Fibroblast of the aortic adventitia (primary cell): ENCODE measurements around the gene KRTAP4-8. TPM values are rescaled to one million over a fixed set of nuclear protein-coding genes. Genes with fewer than 3 reads are reported as not detected.
"Not testable (repeated sequence)": the region's sequence is repeated elsewhere in the genome, so short reads cannot be mapped to it uniquely, and the experiment has no call there.

Source experiments
- DNase-seq: peaks from one replicate; pipeline ENCODE4 v3.0.0-alpha.2; 2010; ENCODE audit warnings: low read depth
- H3K4me3 ChIP-seq: 2 replicates; pipeline ENCODE4 v1.5.1; 2011; ENCODE audit warnings: low read depth, mild to moderate bottlenecking, control low read depth, low read length, moderate library complexity
- total RNA-seq: library from RNA; depleted of rRNA; stranded (reverse); fragments of >200 nt; gene quantifications from 2 replicates; pipeline ENCODE4 v1.2.3, GENCODE V29; 2012; ENCODE audit warnings: low replicate concordance
- TF ChIP-seq, protein P1 (sequence below): IDR thresholded peaks from 2 replicates; pipeline ENCODE4 v1.5.1; 2011; ENCODE audit warnings: mild to moderate bottlenecking, low read length, control low read depth, inconsistent platforms; ENCODE audit not compliant: insufficient read depth

Gene KRTAP4-8
- total RNA-seq, 1 donor: not detected

GRCh38 chr17:41118721-41119120 lies 20.8 kb upstream of the KRTAP4-8 start:
- no peak for DNase-seq
- TF ChIP-seq, protein P1, sequence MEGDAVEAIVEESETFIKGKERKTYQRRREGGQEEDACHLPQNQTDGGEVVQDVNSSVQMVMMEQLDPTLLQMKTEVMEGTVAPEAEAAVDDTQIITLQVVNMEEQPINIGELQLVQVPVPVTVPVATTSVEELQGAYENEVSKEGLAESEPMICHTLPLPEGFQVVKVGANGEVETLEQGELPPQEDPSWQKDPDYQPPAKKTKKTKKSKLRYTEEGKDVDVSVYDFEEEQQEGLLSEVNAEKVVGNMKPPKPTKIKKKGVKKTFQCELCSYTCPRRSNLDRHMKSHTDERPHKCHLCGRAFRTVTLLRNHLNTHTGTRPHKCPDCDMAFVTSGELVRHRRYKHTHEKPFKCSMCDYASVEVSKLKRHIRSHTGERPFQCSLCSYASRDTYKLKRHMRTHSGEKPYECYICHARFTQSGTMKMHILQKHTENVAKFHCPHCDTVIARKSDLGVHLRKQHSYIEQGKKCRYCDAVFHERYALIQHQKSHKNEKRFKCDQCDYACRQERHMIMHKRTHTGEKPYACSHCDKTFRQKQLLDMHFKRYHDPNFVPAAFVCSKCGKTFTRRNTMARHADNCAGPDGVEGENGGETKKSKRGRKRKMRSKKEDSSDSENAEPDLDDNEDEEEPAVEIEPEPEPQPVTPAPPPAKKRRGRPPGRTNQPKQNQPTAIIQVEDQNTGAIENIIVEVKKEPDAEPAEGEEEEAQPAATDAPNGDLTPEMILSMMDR: no peak
- H3K4me3 ChIP-seq: no peak overlapping the region

DNA sequence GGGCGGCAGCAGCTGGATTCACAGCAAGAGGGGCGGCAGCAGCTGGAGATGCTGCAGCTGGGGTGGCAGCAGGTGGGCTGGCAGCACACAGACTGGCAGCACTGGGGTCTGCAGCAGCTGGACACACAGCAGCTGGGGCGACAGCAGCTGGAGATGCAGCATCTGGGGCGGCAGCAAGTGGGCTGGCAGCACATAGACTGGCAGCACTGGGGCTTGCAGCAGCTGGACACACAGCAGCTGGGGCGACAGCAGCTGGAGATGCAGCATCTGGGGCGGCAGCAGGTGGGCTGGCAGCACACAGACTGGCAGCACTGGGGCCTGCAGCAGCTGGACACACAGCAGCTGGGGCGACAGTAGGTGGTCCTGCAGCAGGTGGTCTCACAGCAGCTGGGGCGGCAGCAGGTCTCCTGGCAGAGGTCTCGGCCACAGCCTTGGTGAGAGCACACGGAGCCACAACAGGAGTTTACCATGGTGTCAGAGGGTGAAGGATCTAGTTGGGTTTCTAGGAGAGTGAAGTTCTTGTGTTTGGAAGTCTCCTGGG lies 20.0 kb upstream of the KRTAP4-8 start, which contains the start of gene KRTAP4-11:
Gene KRTAP4-11 (minus strand): TSS at position 528 of the 541 bp plus-strand sequence. CDS start 58 bp downstream, at position 470.
- not testable (repeated sequence) for H3K4me3 ChIP-seq, DNase-seq

GRCh38 chr17:41116297-41116696 lies 18.4 kb upstream of the KRTAP4-8 start:
- TF ChIP-seq, protein P1: no peak
- no peak overlapping the region for H3K4me3 ChIP-seq
- no peak for DNase-seq

DNA sequence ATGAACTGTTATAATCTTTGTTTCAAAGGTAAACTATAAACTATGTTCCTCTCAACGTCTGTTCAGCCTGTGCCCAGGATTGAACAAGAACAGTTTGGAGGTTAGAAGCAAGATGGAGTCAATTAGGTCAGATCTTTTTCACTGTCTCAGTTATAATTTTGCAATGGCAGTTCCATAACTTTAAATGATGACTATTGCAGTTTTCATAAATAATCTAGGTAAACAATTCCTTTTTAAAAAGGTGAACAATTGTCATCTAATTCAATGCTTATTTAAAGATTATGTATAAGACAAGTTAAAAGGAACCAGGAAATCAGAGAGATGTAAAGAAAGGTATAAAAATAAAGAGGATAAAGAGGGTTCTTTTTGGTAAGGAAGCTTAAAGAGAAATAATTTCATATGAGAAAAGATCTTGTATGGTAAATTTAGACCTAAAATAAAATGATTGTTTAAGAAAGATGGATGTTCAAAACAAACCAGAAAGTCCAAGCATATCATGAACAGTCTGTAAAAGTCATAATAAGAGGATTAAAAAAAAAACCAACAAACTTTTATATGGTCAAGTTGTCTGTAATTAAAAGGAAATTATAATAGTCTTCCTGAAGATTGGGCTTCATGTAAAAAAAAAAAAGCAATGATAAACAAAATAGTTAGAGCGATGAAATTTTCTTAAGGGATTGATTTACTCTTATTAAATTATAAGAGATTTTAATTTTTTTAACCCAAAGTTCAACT lies 13.4 kb upstream of the KRTAP4-8 start:
- TF ChIP-seq, protein P1: no peak
- H3K4me3 ChIP-seq: no peak overlapping the region
- no peak for DNase-seq

DNA sequence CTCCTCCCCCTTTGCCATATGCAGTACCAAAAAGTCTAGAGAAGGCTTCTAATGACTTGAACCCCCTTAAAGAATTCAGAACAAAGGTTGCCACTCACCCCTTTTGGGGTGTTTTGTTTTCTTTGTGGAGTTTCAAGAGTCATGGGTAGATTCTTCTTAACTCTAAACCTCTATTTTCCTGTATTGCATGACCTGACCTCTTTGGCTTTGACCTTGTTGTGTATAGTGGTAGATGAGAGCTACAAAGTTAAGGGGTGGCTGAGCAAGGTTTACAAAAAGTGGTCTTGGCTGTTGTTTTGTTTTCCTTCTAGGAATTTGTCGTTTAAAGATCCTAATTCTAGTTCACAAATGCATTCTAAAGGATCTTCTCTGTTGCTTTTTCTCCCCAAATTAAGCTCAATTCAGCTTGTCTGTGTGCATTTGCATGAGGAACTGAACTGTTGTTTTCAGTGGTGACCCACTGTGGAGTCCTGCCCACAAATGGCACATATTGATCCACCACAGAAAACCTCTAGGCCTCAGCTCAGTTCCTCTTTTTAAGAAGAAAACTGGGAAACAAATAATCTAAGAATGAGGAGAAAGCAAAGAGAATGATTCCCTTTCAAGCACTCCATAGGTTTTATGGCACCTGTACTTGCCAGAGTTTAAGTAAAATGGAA lies 10.9 kb upstream of the KRTAP4-8 start:
- H3K4me3 ChIP-seq, DNase-seq: not testable (repeated sequence)

GRCh38 chr17:41107941-41108450 lies 10.1 kb upstream of the KRTAP4-8 start:
- DNase-seq: peak; percentile 11
- TF ChIP-seq, protein P1: no peak
- no peak overlapping the region for H3K4me3 ChIP-seq

GRCh38 chr17:41105347-41105746 lies 7.4 kb upstream of the KRTAP4-8 start, which contains the start of gene KRTAP4-9:
Gene KRTAP4-9 (plus strand): TSS chr17:41105389. CDS start chr17:41105389, 0 bp downstream.
- not testable (repeated sequence) for H3K4me3 ChIP-seq, DNase-seq

DNA sequence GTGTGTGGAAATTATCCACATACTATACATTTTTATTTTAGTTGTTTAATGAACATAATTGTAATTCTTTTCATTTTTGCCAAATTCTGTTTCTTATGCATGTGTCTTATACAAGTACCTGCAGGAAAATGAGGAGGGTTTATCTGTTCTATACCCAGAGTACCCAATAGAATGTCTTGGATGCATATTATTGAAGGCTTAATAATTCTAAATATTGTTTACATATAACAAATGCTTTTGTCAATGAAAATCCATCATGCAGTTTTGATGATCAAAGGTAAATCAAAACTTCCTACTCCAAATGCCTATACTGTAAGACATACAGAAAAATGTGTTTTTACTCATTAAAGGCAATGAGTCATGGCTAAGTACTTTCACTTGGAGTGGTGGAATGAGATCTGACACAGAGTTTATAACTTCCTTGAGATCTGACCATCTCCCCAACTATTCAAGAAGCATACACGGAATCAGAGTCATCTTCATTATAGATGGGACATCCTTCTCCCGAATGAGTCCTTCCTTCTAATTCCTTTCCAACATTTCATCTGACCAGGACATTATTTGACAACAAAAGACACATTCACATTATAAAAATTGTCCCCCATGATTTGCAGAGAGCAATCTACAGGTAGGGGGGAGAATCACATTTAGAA lies 6.6 kb upstream of the KRTAP4-8 start:
- not testable (repeated sequence) for DNase-seq, H3K4me3 ChIP-seq
